HG02981 (cell line): Measurements from ENCODE around the gene ADNP2.
A peak's percentile ranks its signal among the peaks of the same experiment; 100 is the strongest.
"Not testable (repeated sequence)": the region's sequence is repeated elsewhere in the genome, so short reads cannot be mapped to it uniquely, and the experiment has no call there.

Source experiments
- ATAC-seq: cut with Tn5 transposase; IDR thresholded peaks from one replicate; pipeline ENCODE4 v1.9.1; 2021; ENCODE audit warnings: mild to moderate bottlenecking, moderate library complexity; ENCODE audit not compliant: unreplicated experiment

Gene ADNP2

GRCh38 chr18:80143881-80144280 lies 34.8 kb downstream of the ADNP2 start:
- no peak for ATAC-seq

GRCh38 chr18:80145196-80145804 lies 36.2 kb downstream of the ADNP2 start:
- no peak for ATAC-seq

- peak; percentile 37 for ATAC-seq
These were observed 38.0 kb downstream of the ADNP2 start for GRCh38 chr18:80147037-80147417.

GRCh38 chr18:80147418-80148325 lies 38.6 kb downstream of the ADNP2 start:
- peak; percentile 79 for ATAC-seq

GRCh38 chr18:80148326-80149199 lies 39.5 kb downstream of the ADNP2 start:
- ATAC-seq: no peak

- no peak for ATAC-seq
These were observed 40.6 kb downstream of the ADNP2 start for GRCh38 chr18:80149667-80150066.

- peak; percentile 62 for ATAC-seq
These were observed 45.2 kb downstream of the ADNP2 start for GRCh38 chr18:80154293-80154692.

- no peak for ATAC-seq
These were observed 48.8 kb downstream of the ADNP2 start for GRCh38 chr18:80157708-80158343.

GRCh38 chr18:80158365-80158764 lies 49.3 kb downstream of the ADNP2 start:
- no peak for ATAC-seq

- ATAC-seq: peak; percentile 45
These were observed 50.9 kb downstream of the ADNP2 start for GRCh38 chr18:80159713-80160636.

- no peak for ATAC-seq
These were observed 52.8 kb downstream of the ADNP2 start for GRCh38 chr18:80161781-80162417.

GRCh38 chr18:80163183-80163582 lies 54.1 kb downstream of the ADNP2 start:
- ATAC-seq: no peak

- ATAC-seq: not testable (repeated sequence)
These were observed 55.8 kb downstream of the ADNP2 start for GRCh38 chr18:80164727-80165355.

- ATAC-seq: no peak
These were observed 57.2 kb downstream of the ADNP2 start for GRCh38 chr18:80166240-80166639.

GRCh38 chr18:80166725-80167124 lies 57.7 kb downstream of the ADNP2 start:
- ATAC-seq: no peak

- no peak for ATAC-seq
These were observed 58.3 kb downstream of the ADNP2 start for GRCh38 chr18:80167331-80167730.

- no peak for ATAC-seq
These were observed 58.9 kb downstream of the ADNP2 start for GRCh38 chr18:80167931-80168330.

GRCh38 chr18:80168346-80168745 lies 59.3 kb downstream of the ADNP2 start:
- no peak for ATAC-seq

- no peak for ATAC-seq
These were observed 59.9 kb downstream of the ADNP2 start for GRCh38 chr18:80168982-80169381.
